HG03432 (cell line): Measurements from ENCODE around the gene RCE1.
A peak's percentile ranks its signal among the peaks of the same experiment; 100 is the strongest.

Experiments used
- ATAC-seq: cut with Tn5 transposase; IDR thresholded peaks from one replicate; pipeline ENCODE4 v1.9.1; 2021; ENCODE audit warnings: mild to moderate bottlenecking, moderate library complexity; ENCODE audit not compliant: unreplicated experiment

Gene RCE1

DNA sequence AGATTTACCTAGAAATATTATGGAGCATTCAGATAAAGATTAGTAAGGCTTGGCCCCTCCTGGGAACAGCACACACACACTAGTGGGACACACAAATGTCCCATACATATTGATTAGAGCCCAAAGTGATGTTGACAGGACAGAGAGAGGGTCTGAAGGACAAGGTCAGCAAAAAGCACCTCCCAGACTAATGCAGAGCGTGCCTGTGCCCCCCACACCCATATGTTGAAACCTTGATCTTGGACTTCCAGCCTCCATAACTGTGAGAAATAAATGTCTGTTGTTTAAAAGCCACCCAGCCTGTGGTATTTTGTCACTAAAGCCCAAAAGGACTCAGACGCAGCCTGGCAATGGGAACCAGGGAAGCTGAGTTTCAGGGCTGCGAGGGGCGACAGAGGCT, 41.2 kb downstream of the RCE1 start:
- ATAC-seq = no peak

- ATAC-seq = no peak
Observed at GRCh38 chr11:66885469-66885868, 42.2 kb downstream of the RCE1 start.

- no peak for ATAC-seq
Observed at GRCh38 chr11:66885950-66886440, 42.8 kb downstream of the RCE1 start.

GRCh38 chr11:66886671-66887221, 43.5 kb downstream of the RCE1 start:
- ATAC-seq = no peak

GRCh38 chr11:66887526-66887925, 44.3 kb downstream of the RCE1 start:
- ATAC-seq = no peak

DNA sequence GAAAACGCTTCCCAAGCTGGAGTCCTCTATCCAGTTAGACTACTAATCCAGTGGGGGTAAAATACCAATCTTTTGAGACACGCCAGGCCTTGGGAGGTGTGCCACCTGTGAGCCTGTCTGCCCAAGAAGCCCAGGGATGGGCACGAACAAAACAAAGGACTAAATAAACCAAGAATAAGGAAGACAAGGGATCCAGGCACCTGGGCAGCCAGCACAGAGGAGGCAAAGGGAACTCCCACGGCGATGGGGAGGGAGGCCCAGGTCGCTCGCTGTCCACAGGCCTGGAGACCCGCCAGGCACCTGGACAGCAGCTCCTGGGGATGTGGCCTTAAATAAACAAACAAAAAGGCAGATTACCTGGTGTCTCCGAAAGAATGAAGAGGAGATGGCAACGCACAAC, 45.0 kb downstream of the RCE1 start:
- ATAC-seq = no peak

- ATAC-seq = no peak
Observed at GRCh38 chr11:66889960-66890359, 46.7 kb downstream of the RCE1 start.

GRCh38 chr11:66891851-66892660, 48.8 kb downstream of the RCE1 start:
- peak; percentile 88 for ATAC-seq

- no peak for ATAC-seq
Observed at GRCh38 chr11:66892911-66893310, 49.7 kb downstream of the RCE1 start.

DNA sequence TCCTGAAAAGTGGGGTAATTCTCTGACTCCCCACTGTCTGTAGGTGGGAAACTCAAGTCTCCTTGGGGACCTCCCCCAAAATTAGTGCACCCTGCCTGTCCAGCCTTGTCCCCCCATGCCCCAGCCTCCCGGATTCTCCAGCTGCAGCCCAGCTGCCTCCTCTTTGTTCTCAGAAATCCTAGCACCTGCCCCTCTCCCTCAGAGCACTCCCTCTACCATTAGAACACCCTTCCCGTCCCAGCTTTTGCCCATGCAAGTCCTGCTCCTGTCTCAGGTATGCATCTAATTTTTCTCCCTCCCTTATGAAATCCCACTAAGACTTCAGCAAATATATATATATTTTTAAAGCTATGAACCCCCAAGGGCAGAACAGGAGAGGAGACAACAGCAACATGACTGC, 50.9 kb downstream of the RCE1 start:
- ATAC-seq = no peak
